ENCODE measurements around the gene BEST1. TPM values are rescaled to one million over a fixed set of nuclear protein-coding genes. Genes with fewer than 3 reads are reported as not detected.

BEST1 gene
- total RNA-seq, 1 experiment from 2014 or later = 0.13 TPM

GRCh38 chr11:61983419-61983818 lies 33.3 kb downstream of the BEST1 start:
- H3K36me3 ChIP-seq (ENCODE audit: control insufficient read depth, insufficient read depth, low read length) = no peaks in the 10 kb centered on the region
- ATAC-seq (no peak), DNase-seq (ENCODE audit: low read depth, low spot score) (no peak)
- BruUV-seq (replicated peaks) = no TSS peak
- peaks cover 5% of the 10 kb centered on the region; the same call in 1 of the 2 replicates for H3K4me1 ChIP-seq (ENCODE audit: control insufficient read depth, insufficient read depth, low read length)
- ChIA-PET POLR2A (no interaction called here), CTCF (no interaction called here)
- no peak for TF ChIP-seq TCF7L2 (IDR thresholded peaks at IDR 0.05; ENCODE audit: low read depth, low read length)
- TF ChIP-seq REST (IDR thresholded peaks at IDR 0.05; ENCODE audit: insufficient read depth in 1 of 2, low read depth in 2 of 2, low read length in 1 of 2) = no peak
- no peak for TF ChIP-seq SIN3A (IDR thresholded peaks at IDR 0.05; ENCODE audit: borderline replicate concordance, insufficient read depth, low read depth, low read length)
- no peak for TF ChIP-seq CTCF (IDR thresholded peaks at IDR 0.05)
- TF ChIP-seq POLR2AphosphoS5 (IDR thresholded peaks at IDR 0.05; ENCODE audit: low read depth, low read length) = no peak
- in situ Hi-C loops (cut with HindIII; ENCODE audit: low pct_unique_long_range_greater_than_20kb, low sequenced_read_pairs) (no loop called here), intact Hi-C loops (cut with micrococcal nuclease; ENCODE audit: unreplicated experiment) (no loop called here)
- H3K4me3 ChIP-seq (ENCODE audit: low read depth in 2 of 2, low read length in 2 of 2) = no peak overlapping the region
- no peak overlapping the region for H3K27ac ChIP-seq (ENCODE audit: low read length)
- no peaks in the 10 kb centered on the region for H3K9me3 ChIP-seq (ENCODE audit: control insufficient read depth, insufficient read depth, low read depth, low read length)
- no peaks in the 10 kb centered on the region for H3K27me3 ChIP-seq (ENCODE audit: control insufficient read depth, insufficient read depth, low read length)

GRCh38 chr11:61985869-61986268 lies 35.7 kb downstream of the BEST1 start:
- POLR2A ChIA-PET = interaction anchor here (1.0 kb wide), 1 partner anchor 19 kb away, joined by 3 read pairs; no protein-coding TSS in a partner anchor
- Histone ChIP-seq H3K27me3 (ENCODE audit: control insufficient read depth, insufficient read depth, low read length) (no peaks in the 10 kb centered on the region), H3K27ac (ENCODE audit: low read length) (no peak overlapping the region), H3K9me3 (ENCODE audit: control insufficient read depth, insufficient read depth, low read depth, low read length) (no peaks in the 10 kb centered on the region), H3K4me1 (ENCODE audit: control insufficient read depth, insufficient read depth, low read length) (peaks cover 4% of the 10 kb centered on the region; the same call in 1 of the 2 replicates), H3K4me3 (ENCODE audit: low read depth in 2 of 2, low read length in 2 of 2) (no peak overlapping the region), H3K36me3 (ENCODE audit: control insufficient read depth, insufficient read depth, low read length) (no peaks in the 10 kb centered on the region)
- no peak for TF ChIP-seq POLR2AphosphoS5 (IDR thresholded peaks at IDR 0.05; ENCODE audit: low read depth, low read length)
- no peak for TF ChIP-seq CTCF (IDR thresholded peaks at IDR 0.05)
- no peak for TF ChIP-seq TCF7L2 (IDR thresholded peaks at IDR 0.05; ENCODE audit: low read depth, low read length)
- TF ChIP-seq SIN3A (IDR thresholded peaks at IDR 0.05; ENCODE audit: borderline replicate concordance, insufficient read depth, low read depth, low read length) = no peak
- TF ChIP-seq REST (IDR thresholded peaks at IDR 0.05; ENCODE audit: insufficient read depth in 1 of 2, low read depth in 2 of 2, low read length in 1 of 2) = no peak
- no TSS peak for BruUV-seq (replicated peaks)
- ATAC-seq = no peak
- CTCF ChIA-PET = no interaction called here
- intact Hi-C loops (cut with micrococcal nuclease; ENCODE audit: unreplicated experiment) (no loop called here), in situ Hi-C loops (cut with HindIII; ENCODE audit: low pct_unique_long_range_greater_than_20kb, low sequenced_read_pairs) (no loop called here)
- no peak for DNase-seq (ENCODE audit: low read depth, low spot score)
